Right cardiac atrium (tissue), 5 donors: ENCODE data around the gene CREB3. TPM values are rescaled to one million over a fixed set of nuclear protein-coding genes. Genes with fewer than 3 reads are reported as not detected.

Experiments
- ATAC-seq, 2 donors: fragments of 200-7000 bp; cut with Tn5 transposase; one replicate each; pipeline versions ENCODE4 v1.8.0 to v1.9.1; 2020; ENCODE audit warnings: moderate library complexity in 2 of 2, mild to moderate bottlenecking in 1 of 2
- DNase-seq, 3 donors: peaks; one replicate each; pipeline ENCODE4 v3.0.0-alpha.2; 2020
- H3K27ac ChIP-seq: one replicate; pipeline ENCODE4 v1.5.1; 2013; ENCODE audit warnings: mild to moderate bottlenecking, low read length, control low read depth, moderate library complexity
- H3K27me3 ChIP-seq: one replicate; pipeline ENCODE4 v1.6.1; 2013; ENCODE audit not compliant: control insufficient read depth, insufficient read depth
- H3K4me1 ChIP-seq: one replicate; pipeline ENCODE4 v1.6.1; 2013; ENCODE audit warnings: low read length; ENCODE audit not compliant: control insufficient read depth, insufficient read depth
- H3K4me3 ChIP-seq: one replicate; pipeline ENCODE4 v1.5.1; 2013; ENCODE audit warnings: low read length, control low read depth
- H3K9me3 ChIP-seq: one replicate; pipeline ENCODE4 v1.6.1; 2013; ENCODE audit warnings: low read length; ENCODE audit not compliant: control insufficient read depth
- WGBS: extraction: QIAGEN DNeasy Blood & Tissue Kit; methylation state at CpG from one replicate; pipeline ENCODE4 v1.1.7; 2013; 5-methylcytosine and 5-hydroxymethylcytosine counted together
- intact Hi-C, 4 donors: fragments of 100-400 bp; cut with DNase I; formaldehyde crosslinking; loops; one replicate each; pipeline versions ENCODE4 v1.11.0 to v1.14.0; 2022 to 2023
- polyA plus RNA-seq: library from polyadenylated mRNA; stranded (reverse); fragments of 200-250 nt; gene quantifications from one replicate; pipeline ENCODE4 v1.2.3, GENCODE V29; 2013
- total RNA-seq, 4 donors: library from RNA; stranded (reverse); fragmentation: NEBNext Ultra II Directional; extraction: Animal tissue kit (Norgen Biotek cat#: 25700); gene quantifications; one replicate each; pipeline ENCODE4 v1.2.1, GENCODE V29; 2021
- donor health status: healthy with polysubstance abuse.
- donor health status: DM: no; HTN: yes; CAD: no.
- donor health status: DM: no; HTN: no; CAD: no.
- donor health status: DM: no; HTN: yes; CAD: no; lungs with severe emphysema.
- donor health status: DM: yes; HTN: yes; CAD: no.

The CREB3 gene
- total and polyA plus RNA-seq, 5 donors = 24.5 to 35.4 (median 26.6) TPM

GRCh38 chr9:35727676-35728040, 4.8 kb upstream of the CREB3 start:
- H3K27me3 ChIP-seq = no peaks in the 10 kb centered on the region
- H3K4me3 ChIP-seq = peak overlapping the region; percentile 36
- WGBS = 10% methylated on average over 5 of the region's 5 CpGs
- no peak for DNase-seq
- H3K27ac ChIP-seq = peak overlapping the region; percentile 96
- no peaks in the 10 kb centered on the region for H3K9me3 ChIP-seq
- intact Hi-C loops = loop anchor here in 2 of 4 donors (2.0 to 10.0 kb wide), 3 partner anchors 35 to 63 kb away; partner anchors contain the start of gene ARHGEF39 (in 1 of the 2)
- H3K4me1 ChIP-seq = peaks cover 23% of the 10 kb centered on the region
- no peak for ATAC-seq

DNA sequence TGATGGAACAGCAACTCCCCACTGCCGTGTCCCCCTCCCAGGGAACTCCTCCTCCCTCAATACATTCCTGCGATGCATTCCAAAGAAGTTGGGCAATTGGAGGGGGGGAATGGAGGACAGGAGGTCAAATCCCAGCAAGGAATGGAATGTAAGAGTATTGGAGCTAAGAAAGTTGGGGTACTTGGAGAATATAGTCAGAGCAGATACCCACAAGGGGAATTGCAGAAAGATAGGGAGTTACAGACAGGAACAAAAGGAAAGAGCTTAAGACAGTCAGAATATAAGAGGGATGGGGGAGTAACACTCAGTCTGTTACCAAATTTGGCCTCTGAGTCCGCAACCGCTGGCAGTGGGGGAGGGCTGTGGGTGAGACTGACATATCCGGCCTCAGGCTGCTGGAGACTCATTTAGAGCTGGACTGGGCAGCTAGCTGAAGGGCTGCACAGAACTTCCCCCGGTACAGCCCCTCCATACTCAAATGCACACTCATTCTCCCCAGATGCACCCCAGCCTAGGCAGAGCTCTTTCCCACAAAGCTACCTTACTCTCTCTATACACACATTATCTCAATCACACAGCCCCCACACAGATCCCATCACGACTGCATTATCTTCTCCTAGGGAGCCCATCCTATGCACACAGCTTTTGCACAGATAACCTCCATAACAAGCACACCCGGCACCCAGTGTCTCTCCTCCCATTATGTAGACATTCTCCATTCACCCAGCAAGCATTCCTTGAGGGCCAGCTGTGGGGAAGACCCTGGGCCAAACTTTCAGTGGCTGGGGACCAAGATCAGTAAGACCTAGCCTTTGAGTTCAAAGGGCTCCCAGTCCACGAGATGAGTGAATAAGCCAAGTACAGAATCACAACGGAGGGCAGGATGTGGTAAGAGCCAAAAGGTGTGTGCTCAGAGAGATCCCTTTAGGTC, 4.2 kb upstream of the CREB3 start:
- peak; percentile 40 to 48 for ATAC-seq
- WGBS = 1% methylated on average over 10 of the region's 10 CpGs
- peak overlapping the region; percentile 96 for H3K27ac ChIP-seq
- intact Hi-C loops = loop anchor here in 2 of 4 donors (2.0 to 10.0 kb wide), 3 partner anchors 34 to 64 kb away; partner anchors contain the start of gene ARHGEF39 (in 1 of the 2)
- DNase-seq = peak; percentile 78 to 90 (median 89)
- peak overlapping the region; percentile 36 for H3K4me3 ChIP-seq
- peaks cover 23% of the 10 kb centered on the region for H3K4me1 ChIP-seq
- no peaks in the 10 kb centered on the region for H3K27me3 ChIP-seq
- H3K9me3 ChIP-seq = no peaks in the 10 kb centered on the region

GRCh38 chr9:35729101-35729500, 3.4 kb upstream of the CREB3 start:
- H3K4me3 ChIP-seq = peak overlapping the region; percentile 45
- H3K27ac ChIP-seq = peak overlapping the region; percentile 69
- H3K4me1 ChIP-seq = peaks cover 23% of the 10 kb centered on the region
- no peaks in the 10 kb centered on the region for H3K27me3 ChIP-seq
- intact Hi-C loops = loop anchor here in 2 of 4 donors (2.0 to 10.0 kb wide), 3 partner anchors 34 to 64 kb away; partner anchors contain the start of gene ARHGEF39 (in 1 of the 2)
- no peaks in the 10 kb centered on the region for H3K9me3 ChIP-seq
- ATAC-seq (no peak), DNase-seq (no peak)
- WGBS = 31% methylated on average over 3 of the region's 3 CpGs

GRCh38 chr9:35729700-35730485, 2.6 kb upstream of the CREB3 start:
- intact Hi-C loops = loop anchor here in 3 of 4 donors (2.0 to 10.0 kb wide), 4 partner anchors 33 to 68 kb away; partner anchors contain the start of gene ARHGEF39 (in 1 of the 3)
- DNase-seq (peak; percentile 69 to 86 (median 85)), ATAC-seq (no peak)
- Histone ChIP-seq H3K9me3 (no peaks in the 10 kb centered on the region), H3K4me3 (peak overlapping the region; percentile 64), H3K4me1 (peaks cover 23% of the 10 kb centered on the region), H3K27ac (peak overlapping the region; percentile 69), H3K27me3 (no peaks in the 10 kb centered on the region)
- WGBS = 8% methylated on average over 6 of the region's 6 CpGs

- WGBS = 56% methylated on average over 2 of the region's 2 CpGs
Observed at GRCh38 chr9:35730486-35730854, 2.0 kb upstream of the CREB3 start.

GRCh38 chr9:35731415-35732184, 866 bp upstream of the CREB3 start:
- WGBS = under 1% methylated on average over 47 of the region's 47 CpGs
- Histone ChIP-seq H3K9me3 (no peaks in the 10 kb centered on the region), H3K27me3 (no peaks in the 10 kb centered on the region), H3K4me3 (peak overlapping the region; percentile 64), H3K4me1 (peaks cover 21% of the 10 kb centered on the region), H3K27ac (peak overlapping the region; percentile 93)
- DNase-seq (no peak), ATAC-seq (no peak)
- intact Hi-C loops = loop anchor here in 2 of 4 donors (5.0 kb wide), 1 partner anchor 69 kb away; no protein-coding TSS in a partner anchor

More at GRCh38 chr9:35730486-35730854, 2.0 kb upstream of the CREB3 start:
- intact Hi-C loops = loop anchor here in 2 of 4 donors (5.0 kb wide), 1 partner anchor 68 kb away; no protein-coding TSS in a partner anchor
- DNase-seq = no peak
- ATAC-seq = no peak
- no peaks in the 10 kb centered on the region for H3K9me3 ChIP-seq
- H3K4me3 ChIP-seq = peak overlapping the region; percentile 64
- H3K27me3 ChIP-seq = no peaks in the 10 kb centered on the region
- H3K27ac ChIP-seq = peak overlapping the region; percentile 69
- peaks cover 23% of the 10 kb centered on the region for H3K4me1 ChIP-seq

DNA sequence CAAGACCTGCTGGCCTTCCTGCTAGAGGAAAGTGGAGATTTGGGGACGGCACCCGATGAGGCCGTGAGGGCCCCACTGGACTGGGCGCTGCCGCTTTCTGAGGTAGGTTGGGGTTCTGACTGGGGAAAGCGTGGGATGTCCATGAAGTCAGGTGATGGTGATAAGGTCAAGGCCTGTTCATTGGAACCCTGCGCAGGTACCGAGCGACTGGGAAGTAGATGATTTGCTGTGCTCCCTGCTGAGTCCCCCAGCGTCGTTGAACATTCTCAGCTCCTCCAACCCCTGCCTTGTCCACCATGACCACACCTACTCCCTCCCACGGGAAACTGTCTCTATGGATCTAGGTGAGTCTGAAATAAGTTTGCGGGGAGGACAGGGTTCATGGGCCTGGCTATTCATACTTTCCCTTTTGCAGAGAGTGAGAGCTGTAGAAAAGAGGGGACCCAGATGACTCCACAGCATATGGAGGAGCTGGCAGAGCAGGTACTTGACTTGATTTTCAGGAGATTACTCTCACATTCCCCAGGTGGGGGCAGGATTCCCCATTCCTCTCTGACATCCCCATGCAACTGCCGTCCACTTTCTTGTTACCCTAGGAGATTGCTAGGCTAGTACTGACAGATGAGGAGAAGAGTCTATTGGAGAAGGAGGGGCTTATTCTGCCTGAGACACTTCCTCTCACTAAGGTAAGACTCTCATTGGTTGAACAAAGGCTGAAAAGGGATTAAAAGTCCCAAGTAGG, 505 bp downstream of the CREB3 start:
- H3K27me3 ChIP-seq = no peaks in the 10 kb centered on the region
- WGBS = 2% methylated on average over 14 of the region's 14 CpGs
- H3K4me1 ChIP-seq = peaks cover 16% of the 10 kb centered on the region
- peak overlapping the region; percentile 64 for H3K4me3 ChIP-seq
- intact Hi-C loops = loop anchor here in 2 of 4 donors (5.0 kb wide), 1 partner anchor 71 kb away; no protein-coding TSS in a partner anchor
- ATAC-seq = peak in 1 of 2 donors; percentile 2
- no peak for DNase-seq
- H3K27ac ChIP-seq = peak overlapping the region; percentile 93
- no peaks in the 10 kb centered on the region for H3K9me3 ChIP-seq

- WGBS = 92% methylated on average over 3 of the region's 3 CpGs
- Histone ChIP-seq H3K27me3 (no peaks in the 10 kb centered on the region), H3K27ac (no peak overlapping the region), H3K4me1 (peaks cover 10% of the 10 kb centered on the region), H3K4me3 (no peak overlapping the region), H3K9me3 (no peaks in the 10 kb centered on the region)
- ATAC-seq = no peak
- intact Hi-C loops = loop anchor here in 2 of 4 donors (5.0 kb wide), 1 partner anchor 72 kb away; no protein-coding TSS in a partner anchor
- DNase-seq = no peak
Observed at GRCh38 chr9:35734096-35734495, 1.6 kb downstream of the CREB3 start.

GRCh38 chr9:35736201-35736633, 3.8 kb downstream of the CREB3 start:
- no peaks in the 10 kb centered on the region for H3K4me1 ChIP-seq
- no peaks in the 10 kb centered on the region for H3K9me3 ChIP-seq
- 28% methylated on average over 5 of the region's 5 CpGs for WGBS
- DNase-seq = peak in 2 of 3 donors; percentile 61 to 74
- no peaks in the 10 kb centered on the region for H3K27me3 ChIP-seq
- H3K27ac ChIP-seq = peak overlapping the region; percentile 3
- ATAC-seq = peak; percentile 0 to 6
- no peak overlapping the region for H3K4me3 ChIP-seq
- intact Hi-C loops = no loop called here
